Measurements from ENCODE around the gene HCN4.

Gene HCN4

GRCh38 chr15:73364070-73364469 is 4.7 kb downstream of the HCN4 start:
- TF ChIP-seq, protein P1, sequence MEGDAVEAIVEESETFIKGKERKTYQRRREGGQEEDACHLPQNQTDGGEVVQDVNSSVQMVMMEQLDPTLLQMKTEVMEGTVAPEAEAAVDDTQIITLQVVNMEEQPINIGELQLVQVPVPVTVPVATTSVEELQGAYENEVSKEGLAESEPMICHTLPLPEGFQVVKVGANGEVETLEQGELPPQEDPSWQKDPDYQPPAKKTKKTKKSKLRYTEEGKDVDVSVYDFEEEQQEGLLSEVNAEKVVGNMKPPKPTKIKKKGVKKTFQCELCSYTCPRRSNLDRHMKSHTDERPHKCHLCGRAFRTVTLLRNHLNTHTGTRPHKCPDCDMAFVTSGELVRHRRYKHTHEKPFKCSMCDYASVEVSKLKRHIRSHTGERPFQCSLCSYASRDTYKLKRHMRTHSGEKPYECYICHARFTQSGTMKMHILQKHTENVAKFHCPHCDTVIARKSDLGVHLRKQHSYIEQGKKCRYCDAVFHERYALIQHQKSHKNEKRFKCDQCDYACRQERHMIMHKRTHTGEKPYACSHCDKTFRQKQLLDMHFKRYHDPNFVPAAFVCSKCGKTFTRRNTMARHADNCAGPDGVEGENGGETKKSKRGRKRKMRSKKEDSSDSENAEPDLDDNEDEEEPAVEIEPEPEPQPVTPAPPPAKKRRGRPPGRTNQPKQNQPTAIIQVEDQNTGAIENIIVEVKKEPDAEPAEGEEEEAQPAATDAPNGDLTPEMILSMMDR (IDR thresholded peaks at IDR 0.05; ENCODE audit: insufficient read depth, low read length, missing control alignments), result no peak
- DNase-seq (ENCODE audit: low read depth, low spot score), result no peak
- ChIA-PET POLR2A (no interaction called here), CTCF (no interaction called here)
- H3K4me3 ChIP-seq (ENCODE audit: low read depth, low read length), result no peak overlapping the region

- no peak overlapping the region for H3K4me3 ChIP-seq (ENCODE audit: low read depth, low read length)
- ChIA-PET CTCF (interaction anchor here (1.0 kb wide), 1 partner anchor 22 kb away, joined by 3 read pairs; no protein-coding TSS in a partner anchor), POLR2A (no interaction called here)
- no peak for DNase-seq (ENCODE audit: low read depth, low spot score)
- TF ChIP-seq, protein P1 (IDR thresholded peaks at IDR 0.05; ENCODE audit: insufficient read depth, low read length, missing control alignments), result no peak
These were observed 5.9 kb downstream of the HCN4 start for GRCh38 chr15:73362900-73363299.

DNA sequence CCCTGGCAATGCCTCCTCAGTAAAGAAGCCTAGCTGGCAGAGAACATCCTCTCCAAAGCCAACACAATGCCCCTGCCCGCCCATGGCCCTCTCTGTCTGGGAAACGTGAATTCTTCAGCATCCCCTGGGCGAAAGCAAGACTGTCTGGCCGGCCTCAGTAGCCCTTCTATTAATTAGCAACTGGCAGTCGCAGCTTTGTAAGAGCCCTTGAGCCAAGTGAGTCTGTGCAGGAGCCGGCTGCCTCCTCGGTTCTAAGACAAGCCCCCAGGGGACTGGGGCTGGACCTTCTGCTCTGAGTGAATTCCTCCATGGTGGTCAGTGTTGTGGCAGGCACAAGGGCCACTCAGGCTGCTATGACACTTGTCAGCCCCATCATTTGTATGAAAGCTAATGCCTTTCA is 7.4 kb downstream of the HCN4 start:
- ChIA-PET POLR2A (no interaction called here), CTCF (no interaction called here)

DNA sequence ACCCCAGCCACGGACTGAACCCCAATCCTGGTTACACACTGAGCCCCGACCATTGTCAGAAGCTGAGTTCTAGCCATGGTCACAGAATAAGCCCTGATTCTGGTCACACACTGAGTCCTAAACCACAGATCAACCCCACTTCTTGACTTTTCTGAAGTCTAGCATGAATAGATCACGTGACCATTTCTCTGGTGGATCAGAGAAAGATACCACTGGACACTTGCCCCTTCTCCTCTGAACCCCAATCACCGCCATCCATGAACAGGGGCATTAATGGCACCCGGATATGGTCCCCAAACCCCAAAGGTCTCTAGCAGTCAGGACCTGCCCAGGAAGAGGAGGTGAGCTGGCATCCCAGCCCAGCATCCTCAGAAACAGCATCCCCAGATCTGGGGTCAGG is 9.1 kb downstream of the HCN4 start:
- H3K4me3 ChIP-seq (ENCODE audit: low read depth, low read length), result no peak overlapping the region
- TF ChIP-seq, protein P1 (IDR thresholded peaks at IDR 0.05; ENCODE audit: insufficient read depth, low read length, missing control alignments), result no peak
- ChIA-PET POLR2A (no interaction called here), CTCF (no interaction called here)
- no peak for DNase-seq (ENCODE audit: low read depth, low spot score)

More for the DNA sequence above, 7.4 kb downstream of the HCN4 start:
- TF ChIP-seq, protein P1 (IDR thresholded peaks at IDR 0.05; ENCODE audit: insufficient read depth, low read length, missing control alignments), result no peak
- DNase-seq (ENCODE audit: low read depth, low spot score), result no peak
- no peak overlapping the region for H3K4me3 ChIP-seq (ENCODE audit: low read depth, low read length)

DNA sequence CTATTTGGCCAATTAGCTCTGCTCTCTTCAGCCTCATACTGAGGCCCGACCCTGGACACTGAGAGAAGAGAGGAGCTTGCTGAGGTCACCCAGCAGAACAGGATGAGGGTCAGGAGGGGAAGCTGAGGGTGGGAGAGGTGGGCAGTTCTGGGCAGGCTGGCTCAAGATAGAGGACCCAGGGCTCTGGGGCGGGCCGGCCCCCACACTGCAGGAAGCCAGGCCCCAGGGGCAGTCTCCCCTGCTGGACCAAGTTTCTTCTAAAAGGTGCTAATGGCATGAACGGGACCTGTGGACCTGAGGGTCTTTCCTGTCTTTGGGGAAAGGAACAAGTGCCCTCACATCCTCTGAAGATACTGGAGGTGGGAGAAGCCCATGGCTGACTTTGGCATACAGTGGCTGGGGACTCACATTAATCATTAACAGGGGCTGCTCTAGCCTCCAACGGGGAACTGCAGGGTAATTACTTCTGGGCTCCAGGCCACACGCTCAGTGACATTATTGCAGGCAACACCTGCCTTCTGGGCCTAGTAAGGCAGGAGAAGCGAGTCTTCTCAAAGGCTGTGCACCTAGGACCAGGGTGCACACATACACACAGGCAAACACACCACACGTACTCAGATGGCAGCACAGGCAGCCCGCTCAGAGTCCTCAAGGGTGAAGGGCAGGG is 10.6 kb downstream of the HCN4 start:
- H3K4me3 ChIP-seq (ENCODE audit: low read depth, low read length), result no peak overlapping the region
- ChIA-PET POLR2A (interaction anchor here (1.0 kb wide), 1 partner anchor 10 kb away, joined by 3 read pairs; the partner anchor contains the start of gene HCN4), CTCF (no interaction called here)
- no peak for DNase-seq (ENCODE audit: low read depth, low spot score)
- TF ChIP-seq, protein P1 (IDR thresholded peaks at IDR 0.05; ENCODE audit: insufficient read depth, low read length, missing control alignments), result no peak

DNA sequence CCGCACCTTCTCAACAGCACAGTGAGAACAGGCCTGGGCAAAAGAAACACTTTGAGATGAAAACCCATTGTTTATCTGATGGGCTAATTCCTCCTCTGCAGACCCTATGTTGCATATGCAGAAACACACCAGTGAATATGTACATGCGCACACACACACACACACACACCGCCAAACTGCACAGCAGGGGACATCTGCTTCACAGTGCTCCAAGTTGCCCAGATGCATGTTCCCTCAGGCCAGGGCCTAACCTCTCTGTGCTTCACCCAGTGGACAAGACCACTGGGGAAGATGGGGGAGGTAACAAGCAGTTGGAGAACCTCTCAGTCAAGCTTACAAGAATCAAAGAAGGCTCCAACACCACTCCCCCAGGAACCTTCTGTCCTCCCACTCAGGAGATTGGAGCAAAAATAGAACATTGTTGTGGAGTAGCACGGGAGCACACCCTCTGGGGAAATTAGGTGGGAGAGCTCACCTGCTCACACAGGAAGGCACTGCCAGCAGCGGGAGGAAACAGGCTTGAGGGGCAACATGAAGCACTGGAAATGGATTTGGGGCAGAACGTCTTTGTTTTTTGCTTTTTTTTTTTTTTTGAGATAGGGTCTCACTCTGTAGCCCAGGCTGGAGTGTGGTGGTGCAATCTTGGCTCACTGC is 13.0 kb downstream of the HCN4 start:
- H3K4me3 ChIP-seq (ENCODE audit: low read depth, low read length), result no peak overlapping the region
- POLR2A ChIA-PET, result no interaction called here
- CTCF ChIA-PET, result no interaction called here
- TF ChIP-seq, protein P1 (IDR thresholded peaks at IDR 0.05; ENCODE audit: insufficient read depth, low read length, missing control alignments), result no peak
- no peak for DNase-seq (ENCODE audit: low read depth, low spot score)

All from AG04449 (cell line).